K562 treated with DMSO at 1 percent for 12 hours (cell line): ENCODE measurements around the gene ESR1. TPM values are rescaled to one million over a fixed set of nuclear protein-coding genes. Genes with fewer than 3 reads are reported as not detected.

Experiments
- total RNA-seq: library from RNA; unstranded; fragments of 300-600 nt; gene quantifications from 2 replicates; pipeline ENCODE4 v1.2.3, GENCODE V29; 2022; ENCODE audit not compliant: insufficient read depth

ESR1 gene
- total RNA-seq, result not detected in 2 replicates

DNA sequence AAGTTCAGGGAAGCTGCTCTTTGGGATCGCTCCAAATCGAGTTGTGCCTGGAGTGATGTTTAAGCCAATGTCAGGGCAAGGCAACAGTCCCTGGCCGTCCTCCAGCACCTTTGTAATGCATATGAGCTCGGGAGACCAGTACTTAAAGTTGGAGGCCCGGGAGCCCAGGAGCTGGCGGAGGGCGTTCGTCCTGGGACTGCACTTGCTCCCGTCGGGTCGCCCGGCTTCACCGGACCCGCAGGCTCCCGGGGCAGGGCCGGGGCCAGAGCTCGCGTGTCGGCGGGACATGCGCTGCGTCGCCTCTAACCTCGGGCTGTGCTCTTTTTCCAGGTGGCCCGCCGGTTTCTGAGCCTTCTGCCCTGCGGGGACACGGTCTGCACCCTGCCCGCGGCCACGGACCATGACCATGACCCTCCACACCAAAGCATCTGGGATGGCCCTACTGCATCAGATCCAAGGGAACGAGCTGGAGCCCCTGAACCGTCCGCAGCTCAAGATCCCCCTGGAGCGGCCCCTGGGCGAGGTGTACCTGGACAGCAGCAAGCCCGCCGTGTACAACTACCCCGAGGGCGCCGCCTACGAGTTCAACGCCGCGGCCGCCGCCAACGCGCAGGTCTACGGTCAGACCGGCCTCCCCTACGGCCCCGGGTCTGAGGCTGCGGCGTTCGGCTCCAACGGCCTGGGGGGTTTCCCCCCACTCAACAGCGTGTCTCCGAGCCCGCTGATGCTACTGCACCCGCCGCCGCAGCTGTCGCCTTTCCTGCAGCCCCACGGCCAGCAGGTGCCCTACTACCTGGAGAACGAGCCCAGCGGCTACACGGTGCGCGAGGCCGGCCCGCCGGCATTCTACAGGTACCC is at the start of gene ESR1:
Gene ESR1 (plus strand): TSS at position 170 of the 858 bp plus-strand sequence. CDS start 231 bp downstream, at position 401.

